ENCODE results near the gene DGCR2.

Gene DGCR2

DNA sequence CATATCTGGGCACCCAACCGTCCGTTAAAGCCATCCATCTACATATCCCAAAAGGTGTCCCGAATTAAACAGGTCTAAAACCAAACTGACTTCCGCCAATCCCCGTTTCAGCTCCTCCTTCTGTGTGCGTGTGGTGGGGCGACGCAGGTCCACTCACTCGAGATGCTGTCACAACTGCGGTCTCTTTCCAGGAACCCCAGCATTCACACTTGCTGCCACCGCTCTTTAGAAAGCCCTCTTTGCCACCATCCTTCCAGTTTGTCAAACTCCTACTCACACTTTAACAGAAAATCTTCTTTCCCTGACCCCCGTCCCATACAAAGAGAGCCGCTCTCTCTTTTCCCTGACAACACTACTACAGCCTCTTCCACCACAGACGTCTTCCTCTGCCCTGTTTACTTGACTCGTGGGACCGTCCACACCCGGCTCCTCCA is 21.8 kb upstream of the DGCR2 start:
- H3K79me2 ChIP-seq (ENCODE audit: control insufficient read depth, insufficient read depth, low read length, unreplicated experiment) = peaks cover 11% of the 10 kb centered on the region
- H3K4me3 ChIP-seq (ENCODE audit: low read depth, low read length) = peak overlapping the region; percentile 98
- no peaks in the 10 kb centered on the region for H3K4me1 ChIP-seq (ENCODE audit: control insufficient read depth, insufficient read depth, low read length, unreplicated experiment)
- H2AFZ ChIP-seq (ENCODE audit: low read length, unreplicated experiment) = peak overlapping the region; percentile 65
- peak overlapping the region; percentile 7; the same call in 1 of the 2 replicates for H3K27ac ChIP-seq (ENCODE audit: low read depth, low read length)
- no peaks in the 10 kb centered on the region for H3K36me3 ChIP-seq (ENCODE audit: insufficient read depth, low read length)
- H3K27me3 ChIP-seq (ENCODE audit: insufficient read depth, low read length) = peaks cover 18% of the 10 kb centered on the region

- H3K4me1 ChIP-seq (ENCODE audit: control insufficient read depth, insufficient read depth, low read length, unreplicated experiment) = no peaks in the 10 kb centered on the region
- no peak overlapping the region for H2AFZ ChIP-seq (ENCODE audit: low read length, unreplicated experiment)
- H3K27me3 ChIP-seq (ENCODE audit: insufficient read depth, low read length) = peaks cover 10% of the 10 kb centered on the region; the same call in 1 of the 2 replicates
- H3K36me3 ChIP-seq (ENCODE audit: insufficient read depth, low read length) = no peaks in the 10 kb centered on the region
- H3K4me3 ChIP-seq (ENCODE audit: low read depth, low read length) = peak overlapping the region; percentile 98; the same call in 1 of the 2 replicates
- H3K27ac ChIP-seq (ENCODE audit: low read depth, low read length) = no peak overlapping the region
- H3K79me2 ChIP-seq (ENCODE audit: control insufficient read depth, insufficient read depth, low read length, unreplicated experiment) = peaks cover 11% of the 10 kb centered on the region
Measured at GRCh38 chr22:19143212-19143611, 21.0 kb upstream of the DGCR2 start.

DNA sequence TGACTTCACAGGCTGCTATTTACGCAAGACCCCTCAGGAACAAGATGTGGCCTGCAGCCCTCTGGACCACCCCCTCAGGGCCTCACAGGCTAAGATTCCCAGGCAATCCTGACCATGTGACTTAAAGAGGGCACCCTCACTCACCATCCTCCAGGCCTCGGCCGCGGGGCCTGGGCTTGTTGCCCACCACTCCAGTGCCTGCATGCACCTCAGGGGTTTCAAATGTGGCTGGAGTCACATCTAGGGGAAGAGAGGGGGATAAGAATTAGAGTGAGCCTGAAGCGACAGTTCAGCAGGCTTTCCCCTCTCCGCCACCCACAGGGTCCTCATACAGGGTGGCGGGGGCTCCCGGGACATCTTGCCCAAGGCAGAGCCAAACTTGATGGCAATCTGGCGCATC is 20.2 kb upstream of the DGCR2 start:
- no peaks in the 10 kb centered on the region for H3K36me3 ChIP-seq (ENCODE audit: insufficient read depth, low read length)
- peaks cover 11% of the 10 kb centered on the region for H3K79me2 ChIP-seq (ENCODE audit: control insufficient read depth, insufficient read depth, low read length, unreplicated experiment)
- H3K27me3 ChIP-seq (ENCODE audit: insufficient read depth, low read length) = 0 out of 2 replicates have a peak, but pooled peaks cover 2% of the 10 kb centered on the region
- no peak overlapping the region for H2AFZ ChIP-seq (ENCODE audit: low read length, unreplicated experiment)
- H3K4me3 ChIP-seq (ENCODE audit: low read depth, low read length) = no peak overlapping the region
- no peaks in the 10 kb centered on the region for H3K4me1 ChIP-seq (ENCODE audit: control insufficient read depth, insufficient read depth, low read length, unreplicated experiment)
- no peak overlapping the region for H3K27ac ChIP-seq (ENCODE audit: low read depth, low read length)

DNA sequence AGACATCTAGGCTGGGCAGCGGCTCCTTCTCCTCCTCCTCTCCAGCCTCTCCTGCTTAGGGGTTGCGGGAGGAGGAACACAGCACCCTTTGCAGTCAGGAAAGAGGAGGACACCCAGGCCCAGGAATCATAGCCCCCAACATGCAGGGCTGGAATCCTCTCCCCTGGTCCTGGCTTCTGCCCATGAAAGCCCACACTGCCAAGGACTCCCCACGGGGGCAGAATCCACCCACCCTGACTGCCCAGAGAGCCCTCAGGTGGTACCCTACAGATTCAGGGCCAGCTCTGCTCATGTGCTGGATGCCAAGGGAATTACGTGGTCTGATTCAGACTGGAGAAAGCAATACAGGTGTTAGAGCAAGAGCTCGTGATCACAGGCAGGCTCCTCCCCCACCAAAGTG is 17.8 kb upstream of the DGCR2 start:
- Histone ChIP-seq H3K27me3 (ENCODE audit: insufficient read depth, low read length) (no peaks in the 10 kb centered on the region), H3K4me3 (ENCODE audit: low read depth, low read length) (no peak overlapping the region), H3K27ac (ENCODE audit: low read depth, low read length) (no peak overlapping the region), H3K79me2 (ENCODE audit: control insufficient read depth, insufficient read depth, low read length, unreplicated experiment) (peaks cover 11% of the 10 kb centered on the region), H3K4me1 (ENCODE audit: control insufficient read depth, insufficient read depth, low read length, unreplicated experiment) (no peaks in the 10 kb centered on the region), H3K36me3 (ENCODE audit: insufficient read depth, low read length) (no peaks in the 10 kb centered on the region), H2AFZ (ENCODE audit: low read length, unreplicated experiment) (no peak overlapping the region)

- Histone ChIP-seq H3K4me3 (ENCODE audit: low read depth, low read length) (no peak overlapping the region), H3K36me3 (ENCODE audit: insufficient read depth, low read length) (no peaks in the 10 kb centered on the region), H3K79me2 (ENCODE audit: control insufficient read depth, insufficient read depth, low read length, unreplicated experiment) (peaks cover 7% of the 10 kb centered on the region), H3K27me3 (ENCODE audit: insufficient read depth, low read length) (no peaks in the 10 kb centered on the region), H2AFZ (ENCODE audit: low read length, unreplicated experiment) (no peak overlapping the region), H3K4me1 (ENCODE audit: control insufficient read depth, insufficient read depth, low read length, unreplicated experiment) (no peaks in the 10 kb centered on the region), H3K27ac (ENCODE audit: low read depth, low read length) (no peak overlapping the region)
Measured at GRCh38 chr22:19139001-19139356, 16.8 kb upstream of the DGCR2 start.

- peaks cover 3% of the 10 kb centered on the region for H3K79me2 ChIP-seq (ENCODE audit: control insufficient read depth, insufficient read depth, low read length, unreplicated experiment)
- H3K27me3 ChIP-seq (ENCODE audit: insufficient read depth, low read length) = no peaks in the 10 kb centered on the region
- no peak overlapping the region for H2AFZ ChIP-seq (ENCODE audit: low read length, unreplicated experiment)
- no peaks in the 10 kb centered on the region for H3K4me1 ChIP-seq (ENCODE audit: control insufficient read depth, insufficient read depth, low read length, unreplicated experiment)
- H3K27ac ChIP-seq (ENCODE audit: low read depth, low read length) = no peak overlapping the region
- H3K36me3 ChIP-seq (ENCODE audit: insufficient read depth, low read length) = no peaks in the 10 kb centered on the region
- H3K4me3 ChIP-seq (ENCODE audit: low read depth, low read length) = no peak overlapping the region
Measured at GRCh38 chr22:19138217-19139000, 16.2 kb upstream of the DGCR2 start.

DNA sequence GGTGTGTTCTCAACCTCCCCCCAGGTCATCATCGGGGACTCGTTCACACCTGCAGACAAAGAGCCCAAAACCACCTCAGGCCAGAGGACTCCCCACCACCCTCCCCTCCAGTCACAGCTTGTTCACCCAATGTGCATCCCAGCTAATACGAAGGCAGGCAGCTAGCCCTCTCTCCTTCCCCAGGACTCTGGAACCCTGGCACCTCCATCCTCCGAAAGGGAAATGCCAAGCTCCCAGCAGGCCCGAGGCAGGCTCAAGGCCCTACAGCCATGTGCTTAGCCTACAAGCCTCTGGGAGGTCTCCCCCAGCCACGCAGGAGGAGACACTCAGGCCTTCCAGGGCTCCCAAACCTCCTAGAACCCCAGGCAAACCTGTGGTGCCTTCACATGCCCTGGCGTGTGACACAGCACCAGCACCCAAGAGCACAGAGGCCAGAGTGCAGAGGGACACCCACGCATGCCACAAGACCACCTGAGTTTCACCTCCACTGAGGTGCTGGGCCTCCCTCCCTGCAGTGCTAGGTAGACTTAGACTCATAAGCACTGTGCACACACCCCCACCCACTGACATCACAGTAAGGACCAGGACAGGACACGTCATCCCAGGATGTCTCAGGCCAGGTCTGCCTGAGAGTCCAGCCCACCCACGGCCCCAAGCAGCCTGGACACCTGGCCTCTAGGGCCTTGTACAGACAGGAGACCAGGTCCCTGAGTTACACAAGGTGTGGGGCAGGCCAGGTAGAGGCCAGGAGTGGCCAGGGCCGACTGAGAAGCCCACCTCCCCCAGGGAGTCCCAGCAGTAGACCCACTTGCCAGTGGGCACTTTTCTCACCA is 15.4 kb upstream of the DGCR2 start:
- no peaks in the 10 kb centered on the region for H3K27me3 ChIP-seq (ENCODE audit: insufficient read depth, low read length)
- no peaks in the 10 kb centered on the region for H3K79me2 ChIP-seq (ENCODE audit: control insufficient read depth, insufficient read depth, low read length, unreplicated experiment)
- no peak overlapping the region for H2AFZ ChIP-seq (ENCODE audit: low read length, unreplicated experiment)
- H3K27ac ChIP-seq (ENCODE audit: low read depth, low read length) = no peak overlapping the region
- no peaks in the 10 kb centered on the region for H3K36me3 ChIP-seq (ENCODE audit: insufficient read depth, low read length)
- no peaks in the 10 kb centered on the region for H3K4me1 ChIP-seq (ENCODE audit: control insufficient read depth, insufficient read depth, low read length, unreplicated experiment)
- no peak overlapping the region for H3K4me3 ChIP-seq (ENCODE audit: low read depth, low read length)

- Histone ChIP-seq H3K27me3 (ENCODE audit: insufficient read depth, low read length) (no peaks in the 10 kb centered on the region), H3K4me3 (ENCODE audit: low read depth, low read length) (no peak overlapping the region), H3K79me2 (ENCODE audit: control insufficient read depth, insufficient read depth, low read length, unreplicated experiment) (no peaks in the 10 kb centered on the region), H3K4me1 (ENCODE audit: control insufficient read depth, insufficient read depth, low read length, unreplicated experiment) (no peaks in the 10 kb centered on the region), H3K36me3 (ENCODE audit: insufficient read depth, low read length) (no peaks in the 10 kb centered on the region), H3K27ac (ENCODE audit: low read depth, low read length) (no peak overlapping the region), H2AFZ (ENCODE audit: low read length, unreplicated experiment) (no peak overlapping the region)
Measured at GRCh38 chr22:19136915-19137314, 14.7 kb upstream of the DGCR2 start.

DNA sequence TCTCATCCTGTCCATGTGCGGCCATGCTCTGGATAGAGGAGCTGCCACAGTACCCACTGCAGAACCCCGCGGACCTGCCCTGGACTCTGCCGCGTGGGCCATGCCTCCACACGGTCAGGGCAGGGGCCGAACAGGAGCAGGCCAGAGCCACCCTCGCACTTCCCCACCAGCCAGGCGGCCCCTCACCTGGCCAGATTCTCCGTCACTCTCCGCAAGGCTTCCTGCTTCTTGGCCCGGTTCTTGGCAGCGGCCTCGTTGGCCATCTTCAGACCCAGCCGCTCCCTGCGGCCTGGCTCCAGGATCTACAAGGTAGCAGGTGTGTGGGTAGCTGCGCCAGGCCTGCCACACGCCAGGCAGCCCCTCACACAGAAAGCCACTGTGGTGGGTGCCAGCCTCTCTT is 12.7 kb upstream of the DGCR2 start:
- Histone ChIP-seq H3K27me3 (ENCODE audit: insufficient read depth, low read length) (no peaks in the 10 kb centered on the region), H3K79me2 (ENCODE audit: control insufficient read depth, insufficient read depth, low read length, unreplicated experiment) (no peaks in the 10 kb centered on the region), H3K27ac (ENCODE audit: low read depth, low read length) (no peak overlapping the region), H3K4me3 (ENCODE audit: low read depth, low read length) (no peak overlapping the region), H3K36me3 (ENCODE audit: insufficient read depth, low read length) (no peaks in the 10 kb centered on the region), H3K4me1 (ENCODE audit: control insufficient read depth, insufficient read depth, low read length, unreplicated experiment) (no peaks in the 10 kb centered on the region), H2AFZ (ENCODE audit: low read length, unreplicated experiment) (no peak overlapping the region)

DNA sequence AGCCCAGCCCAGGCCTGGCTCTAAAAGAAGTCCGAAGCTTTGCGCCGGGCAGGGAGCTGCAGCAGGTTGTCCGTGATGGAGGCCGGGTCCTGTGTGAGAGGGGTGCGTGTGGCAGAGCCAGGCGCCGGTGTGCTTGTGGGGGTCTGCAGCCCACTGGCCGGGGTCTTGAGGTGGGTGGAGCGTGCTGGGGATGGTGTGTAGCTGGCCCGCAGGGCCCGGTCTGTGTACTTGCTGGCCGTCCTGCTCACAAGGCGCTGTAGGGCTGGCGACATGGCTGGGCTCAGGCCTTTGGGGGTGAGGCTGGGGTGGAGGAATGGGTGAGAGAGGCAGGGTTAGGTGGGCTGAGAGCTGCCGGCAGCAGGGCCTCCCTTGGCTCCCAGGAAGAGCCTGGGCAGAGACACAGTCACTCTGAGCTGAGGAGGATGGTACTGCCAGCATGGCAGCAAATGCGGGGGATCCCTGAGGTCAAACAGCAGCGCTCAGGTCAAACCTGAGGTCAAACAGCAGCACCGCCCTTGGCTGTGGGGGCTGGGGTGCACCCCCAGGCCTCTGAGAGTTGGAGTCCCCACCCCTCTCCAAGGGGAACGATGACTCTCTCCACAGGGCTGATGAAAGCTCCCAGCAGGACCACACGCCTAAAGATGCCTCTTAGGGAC is 12.1 kb upstream of the DGCR2 start:
- Histone ChIP-seq H2AFZ (ENCODE audit: low read length, unreplicated experiment) (no peak overlapping the region), H3K4me1 (ENCODE audit: control insufficient read depth, insufficient read depth, low read length, unreplicated experiment) (no peaks in the 10 kb centered on the region), H3K4me3 (ENCODE audit: low read depth, low read length) (no peak overlapping the region), H3K27ac (ENCODE audit: low read depth, low read length) (no peak overlapping the region), H3K79me2 (ENCODE audit: control insufficient read depth, insufficient read depth, low read length, unreplicated experiment) (no peaks in the 10 kb centered on the region), H3K27me3 (ENCODE audit: insufficient read depth, low read length) (no peaks in the 10 kb centered on the region), H3K36me3 (ENCODE audit: insufficient read depth, low read length) (no peaks in the 10 kb centered on the region)
